ENCODE data around the gene DACH1. TPM values are rescaled to one million over a fixed set of nuclear protein-coding genes. Genes with fewer than 3 reads are reported as not detected.
A peak's percentile ranks its signal among the peaks of the same experiment; 100 is the strongest.

DACH1 gene
- total RNA-seq, 1 experiment from 2014 or later = not detected

- RAD21 ChIA-PET (ENCODE audit: low non-redundant PET in 1 of 2, low total read pairs in 2 of 2, uncharacterized antibody in 2 of 2, unreplicated experiment in 2 of 2) = no interaction called here
- no TSS peak for BruUV-seq (replicated peaks)
- POLR2A ChIA-PET = no interaction called here
- CTCF ChIA-PET = no interaction called here
- intact Hi-C loops (cut with micrococcal nuclease) = no loop called here
- H4K20me1 ChIP-seq (ENCODE audit: insufficient read depth) = no peaks in the 10 kb centered on the region
- H3K36me3 ChIP-seq (ENCODE audit: control insufficient read depth in 1 of 2, insufficient read depth in 2 of 2, low read length in 2 of 2) = no peaks in the 10 kb centered on the region
- H3K4me3 ChIP-seq (replicated peaks in 1 of 2; ENCODE audit: low read depth in 1 of 2, low read length in 2 of 2) = no peak overlapping the region
- H3K27me3 ChIP-seq (ENCODE audit: insufficient read depth, low read length) = no peaks in the 10 kb centered on the region
- H2AFZ ChIP-seq (ENCODE audit: low read depth, low read length, poor library complexity, severe bottlenecking) = no peak overlapping the region
- no peak for DNase-seq (ENCODE audit: low read depth, low spot score)
- ATAC-seq = no peak
- H3K79me2 ChIP-seq (ENCODE audit: insufficient read depth, low read length) = no peaks in the 10 kb centered on the region
- no peak overlapping the region for H3K4me2 ChIP-seq (ENCODE audit: low read length)
- no peak for TF ChIP-seq POLR2A (IDR thresholded peaks at IDR 0.05; ENCODE audit: borderline replicate concordance, extremely low read depth, insufficient read depth, insufficient read length)
- TF ChIP-seq CTCF (IDR thresholded peaks at IDR 0.05 in 2 of 3, conservative IDR thresholded peaks at IDR 0.05 in 1 of 3; ENCODE audit: borderline replicate concordance in 1 of 3, insufficient read depth in 1 of 3, low read depth in 2 of 3, low read length in 2 of 3) = peak in 2 of 3 experiments; percentile 1 to 23; a peak in 1 of 6 replicates
- TF ChIP-seq RAD21 (IDR thresholded peaks at IDR 0.05; ENCODE audit: low read depth) = no peak
- TF ChIP-seq CBX3 (IDR thresholded peaks at IDR 0.05; ENCODE audit: low read depth) = no peak
- no peaks in the 10 kb centered on the region; a peak in 1 of 4 replicates for H3K9me3 ChIP-seq (ENCODE audit: control insufficient read depth in 1 of 2, insufficient read depth in 1 of 2, low read depth in 1 of 2, low read length in 2 of 2)
- H3K9ac ChIP-seq (ENCODE audit: low read length) = no peak overlapping the region
- H3K4me1 ChIP-seq (ENCODE audit: control insufficient read depth in 1 of 2, insufficient read depth in 2 of 2, low read length in 2 of 2) = no peaks in the 10 kb centered on the region
- no peaks in the 10 kb centered on the region for H3K9me2 ChIP-seq (ENCODE audit: insufficient read depth)
- no peak overlapping the region for H3K27ac ChIP-seq (ENCODE audit: low read depth, low read length)
These were observed 112.5 kb downstream of the DACH1 start for GRCh38 chr13:71754407-71754974.

- Histone ChIP-seq H3K4me2 (ENCODE audit: low read length) (no peak overlapping the region), H3K27ac (ENCODE audit: low read depth, low read length) (no peak overlapping the region), H3K36me3 (ENCODE audit: control insufficient read depth in 1 of 2, insufficient read depth in 2 of 2, low read length in 2 of 2) (no peaks in the 10 kb centered on the region), H3K4me1 (ENCODE audit: control insufficient read depth in 1 of 2, insufficient read depth in 2 of 2, low read length in 2 of 2) (no peaks in the 10 kb centered on the region), H3K9me2 (ENCODE audit: insufficient read depth) (no peaks in the 10 kb centered on the region), H3K27me3 (ENCODE audit: insufficient read depth, low read length) (no peaks in the 10 kb centered on the region), H4K20me1 (ENCODE audit: insufficient read depth) (no peaks in the 10 kb centered on the region), H3K9me3 (ENCODE audit: control insufficient read depth in 1 of 2, insufficient read depth in 1 of 2, low read depth in 1 of 2, low read length in 2 of 2) (no peaks in the 10 kb centered on the region; a peak in 1 of 4 replicates), H3K9ac (ENCODE audit: low read length) (no peak overlapping the region), H2AFZ (ENCODE audit: low read depth, low read length, poor library complexity, severe bottlenecking) (no peak overlapping the region), H3K79me2 (ENCODE audit: insufficient read depth, low read length) (no peaks in the 10 kb centered on the region), H3K4me3 (replicated peaks in 1 of 2; ENCODE audit: low read depth in 1 of 2, low read length in 2 of 2) (no peak overlapping the region)
- POLR2A ChIA-PET = no interaction called here
- CTCF ChIA-PET = no interaction called here
- ATAC-seq (no peak), DNase-seq (ENCODE audit: low read depth, low spot score) (no peak)
- no TSS peak for BruUV-seq (replicated peaks)
- intact Hi-C loops (cut with micrococcal nuclease) = no loop called here
- RAD21 ChIA-PET (ENCODE audit: low non-redundant PET in 1 of 2, low total read pairs in 2 of 2, uncharacterized antibody in 2 of 2, unreplicated experiment in 2 of 2) = no interaction called here
- TF ChIP-seq EZH2phosphoT487 (IDR thresholded peaks at IDR 0.05; ENCODE audit: borderline replicate concordance) (no peak), MAX (IDR thresholded peaks at IDR 0.05) (no peak), FOSL1 (IDR thresholded peaks at IDR 0.05; ENCODE audit: low read depth) (no peak), CBX3 (IDR thresholded peaks at IDR 0.05; ENCODE audit: low read depth) (no peak), CEBPB (IDR thresholded peaks at IDR 0.05; ENCODE audit: low read depth) (no peak), ZNF274 (IDR thresholded peaks at IDR 0.05; ENCODE audit: low read depth, low read length) (no peak), SIN3A (IDR thresholded peaks at IDR 0.05; ENCODE audit: low read depth) (no peak), CTCF (IDR thresholded peaks at IDR 0.05 in 2 of 3, conservative IDR thresholded peaks at IDR 0.05 in 1 of 3; ENCODE audit: borderline replicate concordance in 1 of 3, insufficient read depth in 1 of 3, low read depth in 2 of 3, low read length in 2 of 3) (no peak), TCF7L2 (IDR thresholded peaks at IDR 0.05; ENCODE audit: borderline replicate concordance, extremely low read depth, insufficient read depth, insufficient read length) (no peak), YY1 (IDR thresholded peaks at IDR 0.05; ENCODE audit: extremely low read depth, insufficient replicate concordance, low read depth, low read length) (no peak), ZFX (IDR thresholded peaks at IDR 0.05) (no peak)
These were observed 114.1 kb downstream of the DACH1 start for GRCh38 chr13:71752775-71753513.

Measured in HCT116 (cell line).